IPS DF 4.7 (cell line): Measurements from ENCODE around the gene NLRP6.
"Not testable (repeated sequence)": the region's sequence is repeated elsewhere in the genome, so short reads cannot be mapped to it uniquely, and the experiment has no call there.

ENCODE experiments used
- DNase-seq: peaks from one replicate; pipeline ENCODE4 v3.0.0-alpha.2; 2013; ENCODE audit warnings: low spot score; ENCODE audit errors: extremely low read depth

NLRP6 gene

GRCh38 chr11:306645-307371, 28.6 kb downstream of the NLRP6 start:
- DNase-seq = no peak

GRCh38 chr11:307766-308708, 29.8 kb downstream of the NLRP6 start, which contains the start of gene IFITM2:
IFITM2 (plus strand) TSS chr11:307816; CDS start chr11:308193, 377 bp downstream.
- DNase-seq = not testable (repeated sequence)

- not testable (repeated sequence) for DNase-seq
These were observed 30.8 kb downstream of the NLRP6 start for GRCh38 chr11:308740-309665.

- DNase-seq = not testable (repeated sequence)
These were observed 31.9 kb downstream of the NLRP6 start for GRCh38 chr11:309979-310572.

GRCh38 chr11:311013-311748, 33.0 kb downstream of the NLRP6 start:
- not testable (repeated sequence) for DNase-seq

- DNase-seq = no peak
These were observed 34.0 kb downstream of the NLRP6 start for GRCh38 chr11:312092-312816.

- DNase-seq = no peak
These were observed 35.1 kb downstream of the NLRP6 start for GRCh38 chr11:313304-313786.

- DNase-seq = no peak
These were observed 35.8 kb downstream of the NLRP6 start, which contains the start of gene IFITM1 for GRCh38 chr11:313787-314553. IFITM1 (plus strand) TSS chr11:314040; CDS start chr11:314171, 131 bp downstream.

GRCh38 chr11:314554-314875, 36.3 kb downstream of the NLRP6 start:
- DNase-seq = not testable (repeated sequence)

GRCh38 chr11:315051-315481, 36.9 kb downstream of the NLRP6 start:
- no peak for DNase-seq

- no peak for DNase-seq
These were observed 37.3 kb downstream of the NLRP6 start for GRCh38 chr11:315516-315994.

- DNase-seq = no peak
These were observed 38.0 kb downstream of the NLRP6 start for GRCh38 chr11:316031-316701.

GRCh38 chr11:316891-317301, 38.7 kb downstream of the NLRP6 start:
- DNase-seq = no peak

- not testable (repeated sequence) for DNase-seq
These were observed 39.6 kb downstream of the NLRP6 start for GRCh38 chr11:317668-318404.

- not testable (repeated sequence) for DNase-seq
These were observed 40.4 kb downstream of the NLRP6 start for GRCh38 chr11:318405-319120.
